Lower leg skin (tissue), 3 donors: ENCODE measurements around the gene C9orf78.

Source experiments
- POLR2A ChIP-seq, 2 donors: fragments of 450-650 bp; IDR thresholded peaks; one replicate each; pipeline ENCODE4 v1.6.1; 2016 to 2017; ENCODE audit warnings: antibody characterized with exemption in 2 of 2, mild to moderate bottlenecking in 1 of 2, moderate library complexity in 1 of 2
- TF ChIP-seq, protein P1 (sequence below), 3 donors: fragments of 450-650 bp; IDR thresholded peaks; one replicate each; pipeline ENCODE4 v1.5.1; 2016; ENCODE audit warnings: antibody characterized with exemption in 3 of 3, mild to moderate bottlenecking in 3 of 3, moderate library complexity in 2 of 3

DNA sequence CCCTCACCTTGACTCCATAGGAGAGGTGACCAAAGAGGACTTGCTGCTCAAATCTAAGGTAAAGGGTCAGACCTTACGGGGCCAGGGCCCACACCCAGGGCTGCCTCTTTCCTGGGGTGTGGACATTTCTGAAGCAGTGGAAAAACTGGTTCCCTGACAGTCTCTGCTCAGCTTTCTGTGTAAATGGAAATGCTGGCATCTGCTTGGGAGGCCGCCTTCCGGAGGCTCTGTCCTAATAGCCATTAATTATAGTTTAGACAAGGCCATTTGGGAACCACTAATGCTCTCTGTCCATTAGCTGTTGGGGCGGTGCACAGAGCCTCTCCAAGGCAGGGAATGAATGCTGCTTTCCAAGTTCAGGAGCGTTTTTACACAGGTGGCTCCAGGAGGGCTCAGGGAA, 17.5 kb upstream of the C9orf78 start:
- no peak for TF ChIP-seq POLR2A (IDR thresholded peaks at IDR 0.05)
- TF ChIP-seq, protein P1, sequence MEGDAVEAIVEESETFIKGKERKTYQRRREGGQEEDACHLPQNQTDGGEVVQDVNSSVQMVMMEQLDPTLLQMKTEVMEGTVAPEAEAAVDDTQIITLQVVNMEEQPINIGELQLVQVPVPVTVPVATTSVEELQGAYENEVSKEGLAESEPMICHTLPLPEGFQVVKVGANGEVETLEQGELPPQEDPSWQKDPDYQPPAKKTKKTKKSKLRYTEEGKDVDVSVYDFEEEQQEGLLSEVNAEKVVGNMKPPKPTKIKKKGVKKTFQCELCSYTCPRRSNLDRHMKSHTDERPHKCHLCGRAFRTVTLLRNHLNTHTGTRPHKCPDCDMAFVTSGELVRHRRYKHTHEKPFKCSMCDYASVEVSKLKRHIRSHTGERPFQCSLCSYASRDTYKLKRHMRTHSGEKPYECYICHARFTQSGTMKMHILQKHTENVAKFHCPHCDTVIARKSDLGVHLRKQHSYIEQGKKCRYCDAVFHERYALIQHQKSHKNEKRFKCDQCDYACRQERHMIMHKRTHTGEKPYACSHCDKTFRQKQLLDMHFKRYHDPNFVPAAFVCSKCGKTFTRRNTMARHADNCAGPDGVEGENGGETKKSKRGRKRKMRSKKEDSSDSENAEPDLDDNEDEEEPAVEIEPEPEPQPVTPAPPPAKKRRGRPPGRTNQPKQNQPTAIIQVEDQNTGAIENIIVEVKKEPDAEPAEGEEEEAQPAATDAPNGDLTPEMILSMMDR (IDR thresholded peaks at IDR 0.05), result no peak
